Effector CD8-positive, alpha-beta T cell (primary cell): ENCODE results near the gene FLNB.

ENCODE experiments used
- DNase-seq: peaks from one replicate; lab custom pipeline; 2025; lab: John Stamatoyannopoulos, UW
- total RNA-seq, 4 experiments: gene quantifications; one replicate each; lab custom pipeline; 2026; lab: John Stamatoyannopoulos, UW

The FLNB gene, protein sequence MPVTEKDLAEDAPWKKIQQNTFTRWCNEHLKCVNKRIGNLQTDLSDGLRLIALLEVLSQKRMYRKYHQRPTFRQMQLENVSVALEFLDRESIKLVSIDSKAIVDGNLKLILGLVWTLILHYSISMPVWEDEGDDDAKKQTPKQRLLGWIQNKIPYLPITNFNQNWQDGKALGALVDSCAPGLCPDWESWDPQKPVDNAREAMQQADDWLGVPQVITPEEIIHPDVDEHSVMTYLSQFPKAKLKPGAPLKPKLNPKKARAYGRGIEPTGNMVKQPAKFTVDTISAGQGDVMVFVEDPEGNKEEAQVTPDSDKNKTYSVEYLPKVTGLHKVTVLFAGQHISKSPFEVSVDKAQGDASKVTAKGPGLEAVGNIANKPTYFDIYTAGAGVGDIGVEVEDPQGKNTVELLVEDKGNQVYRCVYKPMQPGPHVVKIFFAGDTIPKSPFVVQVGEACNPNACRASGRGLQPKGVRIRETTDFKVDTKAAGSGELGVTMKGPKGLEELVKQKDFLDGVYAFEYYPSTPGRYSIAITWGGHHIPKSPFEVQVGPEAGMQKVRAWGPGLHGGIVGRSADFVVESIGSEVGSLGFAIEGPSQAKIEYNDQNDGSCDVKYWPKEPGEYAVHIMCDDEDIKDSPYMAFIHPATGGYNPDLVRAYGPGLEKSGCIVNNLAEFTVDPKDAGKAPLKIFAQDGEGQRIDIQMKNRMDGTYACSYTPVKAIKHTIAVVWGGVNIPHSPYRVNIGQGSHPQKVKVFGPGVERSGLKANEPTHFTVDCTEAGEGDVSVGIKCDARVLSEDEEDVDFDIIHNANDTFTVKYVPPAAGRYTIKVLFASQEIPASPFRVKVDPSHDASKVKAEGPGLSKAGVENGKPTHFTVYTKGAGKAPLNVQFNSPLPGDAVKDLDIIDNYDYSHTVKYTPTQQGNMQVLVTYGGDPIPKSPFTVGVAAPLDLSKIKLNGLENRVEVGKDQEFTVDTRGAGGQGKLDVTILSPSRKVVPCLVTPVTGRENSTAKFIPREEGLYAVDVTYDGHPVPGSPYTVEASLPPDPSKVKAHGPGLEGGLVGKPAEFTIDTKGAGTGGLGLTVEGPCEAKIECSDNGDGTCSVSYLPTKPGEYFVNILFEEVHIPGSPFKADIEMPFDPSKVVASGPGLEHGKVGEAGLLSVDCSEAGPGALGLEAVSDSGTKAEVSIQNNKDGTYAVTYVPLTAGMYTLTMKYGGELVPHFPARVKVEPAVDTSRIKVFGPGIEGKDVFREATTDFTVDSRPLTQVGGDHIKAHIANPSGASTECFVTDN (N-terminal part only)
- 56.5 to 112 (median 86.7) reads per million in 4 experiments for total RNA-seq

DNA sequence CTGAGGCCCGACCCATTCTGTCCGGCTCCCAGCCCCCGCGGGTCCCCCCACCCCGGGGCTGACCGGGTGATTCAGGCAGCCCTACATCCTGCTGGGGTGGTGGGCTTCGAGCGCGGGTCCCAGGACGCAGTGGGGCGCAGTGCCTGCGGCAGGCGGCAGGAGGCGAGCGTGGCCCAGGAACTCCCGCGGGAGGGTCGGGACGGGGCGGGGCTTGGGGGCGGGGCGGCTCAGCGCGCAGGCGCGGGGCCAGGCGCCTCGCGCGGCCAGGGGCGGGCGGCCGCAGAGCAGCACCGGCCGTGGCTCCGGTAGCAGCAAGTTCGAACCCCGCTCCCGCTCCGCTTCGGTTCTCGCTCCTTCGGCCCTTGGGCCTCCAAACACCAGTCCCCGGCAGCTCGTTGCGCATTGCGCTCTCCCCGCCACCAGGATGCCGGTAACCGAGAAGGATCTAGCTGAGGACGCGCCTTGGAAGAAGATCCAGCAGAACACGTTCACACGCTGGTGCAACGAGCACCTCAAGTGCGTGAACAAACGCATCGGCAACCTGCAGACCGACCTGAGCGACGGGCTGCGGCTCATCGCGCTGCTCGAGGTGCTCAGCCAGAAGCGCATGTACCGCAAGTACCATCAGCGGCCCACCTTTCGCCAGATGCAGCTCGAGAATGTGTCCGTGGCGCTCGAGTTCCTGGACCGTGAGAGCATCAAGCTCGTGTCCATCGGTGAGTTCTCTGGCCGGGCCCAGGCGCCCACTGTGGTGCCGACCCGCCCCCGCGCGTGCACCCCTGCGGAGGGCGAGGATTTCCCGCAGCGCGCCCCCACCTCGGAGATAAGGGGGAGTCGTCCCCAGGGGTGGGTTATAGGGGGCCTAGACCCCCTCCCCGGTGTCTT, at the start of gene FLNB:
FLNB (plus strand) TSS at position 282 of the 885 bp plus-strand sequence; CDS start at position 425, 143 bp downstream.
- peak; percentile 83 for DNase-seq

DNA sequence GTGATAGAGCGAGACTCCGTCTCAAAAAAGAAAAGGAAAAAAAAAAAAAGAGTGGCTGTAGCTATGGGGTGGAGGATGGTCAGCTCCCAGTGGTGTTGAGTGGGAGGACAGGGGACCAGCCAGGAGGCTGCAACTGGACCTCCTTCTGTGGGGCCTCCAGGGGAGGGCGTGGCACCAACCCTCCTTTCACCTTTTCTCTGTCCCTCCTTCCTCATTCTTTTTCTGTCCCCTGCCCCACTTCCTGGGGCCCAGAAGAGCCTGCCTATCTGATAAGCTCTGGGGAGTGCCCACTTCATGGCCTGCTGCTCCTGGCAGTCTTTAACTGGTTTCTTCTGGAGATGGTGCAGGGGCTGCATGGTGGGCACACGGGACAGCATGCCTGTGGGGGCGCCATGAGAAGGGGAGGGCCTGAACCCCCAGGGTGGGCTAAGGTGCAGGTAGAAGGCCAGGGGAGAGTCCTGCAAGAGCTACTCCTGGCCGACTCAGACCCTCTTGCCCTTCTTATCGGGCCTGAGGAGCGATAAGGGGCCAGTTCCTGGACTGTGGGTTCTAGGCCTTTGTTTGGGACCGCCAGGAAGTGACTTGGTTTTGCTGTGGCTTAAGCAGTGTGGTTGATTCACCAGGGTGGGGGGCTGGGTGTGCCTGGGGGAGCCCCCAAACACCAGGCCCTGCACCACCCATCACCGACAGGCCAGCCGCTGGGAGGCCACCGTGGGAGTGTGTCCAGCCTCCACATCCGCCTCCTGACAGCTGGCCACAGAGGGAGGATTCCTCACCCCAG, 49.4 kb upstream of the FLNB start:
- no peak for DNase-seq

DNA sequence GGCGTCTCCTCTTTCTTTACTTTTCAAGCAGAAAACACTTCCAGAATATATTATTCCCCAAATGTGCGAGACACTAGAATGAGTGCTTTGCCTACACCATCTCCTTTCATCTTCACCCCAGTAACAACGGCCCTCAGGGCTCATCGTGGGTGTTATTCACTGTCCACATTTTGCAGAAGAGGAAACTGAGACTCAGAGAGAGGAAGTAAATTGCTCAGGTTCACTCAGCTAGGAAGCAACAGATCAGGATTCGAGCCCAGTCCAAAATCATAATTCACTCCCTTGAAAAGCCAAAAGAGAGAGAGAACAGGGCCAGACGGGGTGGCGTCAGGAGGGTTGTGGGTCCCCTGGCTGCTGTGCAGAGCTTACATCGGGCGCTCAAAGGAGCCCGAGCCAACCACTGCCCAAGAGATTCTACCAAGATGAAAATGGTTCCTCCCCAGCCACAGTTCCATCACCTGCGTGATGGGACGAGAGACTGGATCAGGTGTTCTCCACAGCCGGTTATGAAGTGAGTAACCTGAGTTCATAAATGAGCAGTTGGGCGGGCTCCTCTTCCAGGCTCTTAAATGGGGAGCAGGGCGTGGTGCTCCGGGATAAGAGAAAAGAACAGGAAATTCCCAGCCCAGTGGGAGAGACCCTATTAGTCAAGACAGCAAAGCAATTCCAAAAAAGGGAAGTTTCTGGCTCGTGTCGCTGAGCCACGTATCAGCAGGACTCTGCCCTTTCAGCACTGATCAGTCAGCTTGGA, 48.6 kb upstream of the FLNB start:
- DNase-seq, result no peak

DNA sequence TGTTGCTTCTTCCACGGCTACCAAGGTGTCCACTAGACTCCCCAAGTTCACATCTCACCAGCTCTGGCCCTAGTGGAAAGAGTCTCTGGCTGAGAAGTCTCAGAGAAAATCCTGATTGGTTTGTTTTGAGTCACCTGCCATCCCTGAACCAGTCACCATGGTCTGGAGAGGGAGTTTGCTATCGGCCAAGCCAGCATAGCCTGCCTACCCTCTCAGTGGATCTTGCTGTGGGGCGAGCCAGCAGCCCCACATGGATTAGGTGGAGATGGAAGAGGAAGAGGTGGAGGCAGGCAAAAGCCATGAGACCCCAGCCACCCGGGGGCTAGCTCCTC, 48.1 kb upstream of the FLNB start:
- DNase-seq, result no peak

DNA sequence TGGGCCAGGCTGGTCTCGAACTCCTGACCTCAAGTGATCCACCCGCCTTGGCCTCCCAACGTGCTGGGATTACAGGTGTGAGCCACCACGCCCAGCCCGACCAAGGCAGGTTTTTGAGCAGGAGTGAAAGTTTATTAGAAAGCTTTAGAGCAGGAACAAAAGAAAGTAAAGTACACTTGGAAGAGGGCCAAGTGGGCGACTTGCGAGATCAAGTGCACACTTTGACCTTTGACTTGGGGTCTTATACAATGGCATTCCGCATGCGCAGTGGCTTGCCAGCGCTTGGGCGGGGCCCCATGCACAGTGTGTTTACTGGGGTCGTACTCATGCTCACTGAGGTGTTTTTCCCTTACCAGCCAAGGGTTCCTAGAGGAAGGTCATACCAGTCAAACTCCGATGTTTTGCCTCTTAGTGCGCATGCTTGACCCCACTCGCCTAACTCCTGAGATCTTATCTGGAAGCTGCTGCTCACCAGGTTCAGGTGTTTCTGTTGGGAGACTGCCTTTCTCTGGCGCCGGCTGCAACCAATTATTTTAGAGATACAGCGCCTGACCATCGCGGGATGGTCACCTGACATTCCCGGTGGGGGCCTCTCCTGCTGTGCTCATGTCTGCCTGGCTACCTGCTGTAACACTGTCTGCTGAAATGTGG, 46.9 kb upstream of the FLNB start:
- no peak for DNase-seq

DNA sequence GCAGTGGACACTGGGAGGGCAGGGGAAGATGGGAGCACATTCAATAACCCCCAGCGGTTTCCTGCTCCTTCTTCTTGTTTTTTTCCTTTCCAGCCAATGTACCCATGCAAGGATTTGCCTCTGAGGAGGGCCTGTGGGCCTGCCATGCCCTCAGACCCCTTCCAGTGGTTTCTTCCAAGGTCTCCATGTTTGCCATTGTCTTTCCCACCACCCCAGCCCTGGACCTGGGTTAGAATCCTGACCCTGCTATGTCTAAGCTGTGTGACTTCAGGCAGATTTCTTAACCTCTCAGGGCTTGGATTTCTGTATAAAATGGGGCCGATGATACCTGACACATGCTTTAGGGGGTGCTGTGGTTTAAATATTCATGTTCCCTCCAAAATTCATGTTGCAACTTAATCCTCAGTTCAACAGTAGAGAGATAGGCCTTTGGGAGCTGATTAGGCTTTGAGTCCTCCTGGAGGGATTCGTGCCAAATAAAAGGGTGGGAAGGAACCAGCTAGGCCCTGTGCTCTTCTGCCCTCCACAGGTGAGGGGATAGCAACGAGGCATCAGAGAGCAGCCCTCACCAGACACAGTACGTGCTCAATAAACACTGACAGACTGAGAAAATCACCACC, 46.3 kb upstream of the FLNB start:
- no peak for DNase-seq

DNA sequence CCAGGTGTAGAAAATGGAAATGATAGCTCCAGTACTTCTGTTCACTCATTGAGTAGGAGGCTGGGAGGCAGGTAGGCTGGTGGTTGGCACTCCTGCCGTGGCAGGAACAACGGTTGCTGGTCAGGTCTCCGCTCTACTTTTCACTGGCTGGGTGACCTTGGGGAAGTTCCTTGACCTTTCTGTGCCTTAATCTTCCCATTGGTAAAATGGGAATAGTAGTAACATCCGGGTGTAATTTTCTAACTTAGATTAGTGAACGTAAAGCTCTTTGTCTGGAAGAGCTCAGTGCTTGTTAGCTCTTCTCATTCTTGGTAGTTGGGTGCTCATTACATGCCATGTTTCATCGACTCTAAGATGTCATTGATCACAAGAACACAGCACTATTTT, 45.8 kb upstream of the FLNB start:
- no peak for DNase-seq

DNA sequence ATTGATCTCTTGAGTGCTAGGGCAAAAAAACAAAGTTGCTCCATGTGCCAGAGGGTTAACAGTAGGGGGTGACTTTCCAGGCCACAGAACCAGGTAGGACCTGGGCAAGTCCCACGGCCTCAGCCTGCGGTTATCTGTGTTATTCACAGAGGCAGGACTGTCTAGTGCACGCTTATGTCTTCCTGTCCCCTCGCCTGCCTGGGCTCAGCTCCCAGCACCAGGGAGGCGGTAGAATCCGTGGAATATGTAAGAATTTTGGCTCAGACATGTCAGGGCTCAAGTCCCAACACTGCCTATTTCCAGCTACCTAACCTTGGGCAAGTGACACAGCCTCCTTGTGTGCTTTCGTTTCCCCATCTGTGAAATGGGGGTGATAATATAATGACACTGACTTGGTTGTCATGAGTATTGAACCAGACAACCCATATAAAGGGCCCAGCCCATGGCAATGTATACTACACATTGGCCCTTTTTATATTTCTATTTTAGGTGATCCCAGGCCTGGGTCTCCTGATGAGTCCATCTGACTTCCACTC, 44.3 kb upstream of the FLNB start:
- no peak for DNase-seq

DNA sequence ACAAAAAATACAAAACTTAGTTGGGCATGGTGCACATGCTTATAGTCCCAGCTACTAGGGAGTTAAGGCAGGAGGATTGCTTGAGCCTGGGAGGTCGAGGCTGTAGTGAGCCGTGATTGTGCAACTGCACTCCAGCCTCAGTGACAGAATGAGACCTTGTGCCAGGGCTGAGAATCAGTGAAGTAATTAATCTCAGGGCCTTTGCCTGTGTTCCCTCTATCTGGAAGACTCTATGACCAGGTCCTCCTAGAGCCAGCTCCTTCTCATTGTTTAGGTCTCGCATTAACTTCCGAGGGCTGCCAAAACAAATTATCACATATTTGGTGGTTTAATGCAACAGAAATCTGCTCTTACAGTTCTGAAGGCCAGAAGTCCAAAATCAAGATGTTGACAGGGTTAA, 41.4 kb upstream of the FLNB start:
- no peak for DNase-seq

DNA sequence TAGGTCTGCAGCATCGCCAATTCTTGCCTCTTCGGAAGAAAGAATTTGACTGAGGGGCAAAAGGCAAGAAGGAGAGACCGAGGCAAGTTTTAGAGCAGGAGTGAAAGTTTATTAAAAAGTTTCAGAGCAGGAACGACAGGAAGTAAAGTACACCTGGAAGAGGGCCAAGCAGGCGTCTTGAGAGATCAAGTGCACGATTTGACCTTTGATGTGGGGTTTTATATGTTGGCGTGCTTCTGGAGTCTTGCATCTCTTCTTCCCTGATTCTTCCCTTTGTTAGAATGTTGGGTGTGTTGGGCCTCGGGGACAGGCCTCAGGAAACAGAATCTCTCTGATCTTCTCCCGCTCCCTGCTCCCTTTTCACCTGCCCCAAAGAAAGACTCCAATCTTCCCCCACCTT, 40.6 kb upstream of the FLNB start:
- no peak for DNase-seq

DNA sequence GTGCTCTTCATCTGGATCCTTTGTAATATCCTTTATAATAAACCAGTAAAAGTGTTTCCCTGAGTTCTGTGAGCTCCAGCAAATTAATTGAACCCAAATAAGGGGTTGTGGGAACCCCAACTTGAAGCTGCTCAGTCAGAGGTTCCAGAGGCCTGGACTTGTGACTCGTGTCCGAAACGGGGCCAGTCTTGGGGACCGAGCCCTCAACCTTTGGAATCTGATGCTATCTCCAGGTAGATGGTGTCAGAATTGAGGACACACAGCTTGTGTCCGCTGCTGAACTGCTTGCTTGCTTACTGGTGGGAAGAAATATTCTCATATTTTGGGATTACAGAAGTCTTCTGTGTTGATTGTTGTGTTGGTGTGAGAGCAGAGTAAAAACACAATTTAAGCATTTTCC, 39.7 kb upstream of the FLNB start:
- no peak for DNase-seq

DNA sequence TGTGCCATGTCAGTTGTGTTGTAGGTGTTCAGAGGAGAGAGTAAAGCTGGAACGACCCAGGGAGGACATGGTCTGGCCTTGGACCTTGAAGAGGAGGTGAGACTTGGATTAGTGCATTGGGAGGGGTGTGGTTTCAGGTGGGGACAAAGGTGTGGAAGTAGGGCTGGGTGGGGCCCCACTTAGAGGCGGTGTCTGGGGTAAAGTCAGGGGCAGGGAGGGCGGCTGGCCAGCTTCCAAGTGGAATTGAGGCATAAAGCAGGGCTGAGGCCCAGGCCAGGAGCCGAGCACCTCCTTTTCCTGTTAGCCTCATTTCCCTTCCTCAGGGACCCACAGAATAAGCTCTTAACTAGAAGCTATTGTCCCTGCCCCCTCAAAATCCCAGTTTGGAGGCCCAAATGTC, 36.2 kb upstream of the FLNB start:
- DNase-seq, result no peak

DNA sequence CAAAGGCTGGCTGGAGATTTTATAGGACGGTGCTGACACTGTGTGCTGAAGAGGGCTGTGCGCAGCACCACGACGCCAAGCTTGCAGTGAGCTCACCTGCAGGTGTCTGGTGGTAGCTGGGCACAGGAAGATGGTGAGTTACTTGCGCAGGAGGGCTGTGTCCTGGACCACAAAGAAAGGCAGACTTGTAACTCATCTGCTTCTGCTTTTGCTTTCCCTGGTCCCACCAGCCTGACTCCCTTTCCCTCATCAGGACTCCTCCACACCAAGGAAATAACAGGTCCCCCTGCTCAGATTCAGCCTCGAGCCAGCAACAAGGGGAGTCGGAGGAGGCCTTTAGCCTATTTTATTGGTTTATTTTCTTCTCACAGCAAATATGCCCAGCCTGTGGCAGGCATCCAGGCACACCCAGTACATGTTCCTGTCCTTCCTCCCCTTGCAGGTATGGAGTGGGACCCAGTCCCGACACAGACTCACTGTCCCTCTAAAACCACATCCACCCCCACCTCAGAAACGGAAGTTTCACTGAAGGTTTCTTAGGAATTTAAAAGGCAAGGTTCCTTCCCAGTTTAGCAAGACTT, 35.6 kb upstream of the FLNB start:
- no peak for DNase-seq

DNA sequence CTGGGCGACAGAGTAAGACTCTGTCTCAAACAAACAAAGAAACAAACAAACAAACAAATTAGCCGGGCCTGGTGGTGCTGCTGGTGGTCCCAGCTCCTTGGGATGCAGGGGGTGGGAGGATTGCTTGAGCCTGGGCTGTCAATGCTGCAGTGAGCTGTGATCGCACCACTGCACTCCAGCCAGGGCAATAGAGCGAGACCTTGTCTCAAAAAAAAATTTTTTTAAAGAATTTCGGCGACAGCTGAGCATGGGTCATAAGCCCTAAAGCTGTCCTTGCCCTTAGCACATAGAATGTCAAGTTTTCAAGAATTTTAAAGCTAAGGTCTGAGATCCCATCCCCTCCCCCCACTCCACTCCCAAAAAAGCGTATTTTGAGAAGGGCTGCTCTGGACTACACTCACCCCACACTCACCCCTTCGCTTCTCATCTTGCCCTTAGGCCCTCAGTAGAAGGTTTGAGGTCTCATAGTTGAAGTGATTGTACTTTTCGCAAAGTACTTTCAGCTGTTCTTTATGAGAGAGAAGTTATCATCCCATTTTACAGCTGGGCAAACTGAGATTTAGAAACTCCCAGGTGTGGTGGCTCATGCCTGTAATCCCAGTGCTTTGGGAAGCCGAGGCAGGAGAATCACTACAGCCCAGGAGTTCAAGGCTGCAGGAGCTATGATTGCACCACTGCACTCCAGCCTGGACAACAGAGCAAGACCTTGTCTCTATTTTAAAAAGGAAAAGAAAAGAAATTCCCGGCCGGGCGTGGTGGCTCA, 34.3 kb upstream of the FLNB start:
- DNase-seq, result no peak

DNA sequence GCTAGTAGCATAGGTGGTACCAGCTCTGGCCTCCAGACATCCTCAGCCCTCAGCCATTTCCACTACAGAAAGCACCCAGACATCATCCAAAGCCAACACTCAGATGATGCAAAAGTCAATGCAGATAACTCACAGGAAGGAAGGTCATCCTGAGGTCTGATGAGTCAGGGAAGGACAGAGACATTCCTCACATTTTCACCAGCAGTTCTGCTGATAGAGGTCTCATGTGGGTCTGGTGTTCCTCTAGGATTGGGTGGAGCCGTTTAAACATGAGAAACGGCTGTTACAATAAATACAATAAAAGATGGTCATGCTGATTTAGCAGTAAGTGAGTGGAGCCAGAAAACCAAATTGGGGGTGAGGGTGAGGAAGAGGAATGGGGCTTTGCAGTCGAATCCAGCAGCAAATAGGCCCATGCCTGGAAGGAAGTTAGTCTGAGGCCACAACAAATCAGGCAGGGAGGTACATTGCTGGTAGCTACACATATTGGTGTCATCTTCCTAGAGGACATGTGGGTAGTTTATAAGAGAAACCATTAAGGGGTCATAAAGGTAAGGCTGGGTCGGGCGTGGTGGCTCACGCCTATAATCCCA, 33.3 kb upstream of the FLNB start:
- no peak for DNase-seq

DNA sequence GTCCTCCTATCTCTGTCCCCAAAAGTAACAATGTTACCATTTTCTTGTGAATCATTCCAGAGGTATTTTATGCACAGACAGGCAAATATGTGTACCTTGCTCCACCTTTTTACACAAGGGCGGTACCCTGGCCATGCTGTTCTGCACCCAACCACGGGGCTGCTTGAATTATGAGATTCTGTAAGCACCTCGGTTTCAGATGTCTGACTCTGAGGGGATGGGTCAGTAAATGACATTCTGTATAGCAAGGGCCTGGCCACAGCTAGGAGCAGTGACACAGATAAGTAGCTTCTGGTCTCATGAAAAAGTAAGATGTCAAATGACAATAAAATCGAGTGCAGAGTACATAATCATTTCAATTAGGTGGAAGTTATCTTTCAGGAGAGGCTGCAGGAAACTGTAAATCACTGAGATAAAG, 30.4 kb upstream of the FLNB start:
- DNase-seq, result no peak

DNA sequence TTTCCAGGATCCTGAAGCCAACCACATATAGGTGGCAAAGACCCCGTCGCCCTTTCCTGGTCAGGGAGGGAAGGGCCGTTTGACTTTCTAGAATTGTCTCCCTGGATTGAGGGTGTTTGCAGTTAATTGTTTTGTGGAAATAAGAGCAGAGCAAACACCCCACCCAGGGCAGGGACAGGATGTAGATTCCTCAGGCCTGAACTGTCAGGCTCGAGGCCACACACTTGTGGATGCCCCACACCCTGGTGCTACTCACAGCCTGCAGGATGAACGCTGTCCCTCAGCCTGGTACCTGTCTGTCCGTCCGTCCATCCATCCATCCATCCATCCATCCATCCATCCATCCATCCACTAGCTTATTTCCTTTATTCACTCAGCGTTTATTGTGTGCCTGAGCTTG, 29.9 kb upstream of the FLNB start:
- no peak for DNase-seq
